Lower leg skin (tissue), 3 donors: ENCODE results near the gene TRPC4.

Experiments
- CTCF ChIP-seq, 3 donors: fragments of 450-650 bp; IDR thresholded peaks; one replicate each; pipeline ENCODE4 v1.5.1; 2016; ENCODE audit warnings: antibody characterized with exemption in 3 of 3, mild to moderate bottlenecking in 3 of 3, moderate library complexity in 2 of 3
- POLR2A ChIP-seq, 2 donors: fragments of 450-650 bp; IDR thresholded peaks; one replicate each; pipeline ENCODE4 v1.6.1; 2016 to 2017; ENCODE audit warnings: antibody characterized with exemption in 2 of 2, mild to moderate bottlenecking in 1 of 2, moderate library complexity in 1 of 2

- TF ChIP-seq POLR2A (IDR thresholded peaks at IDR 0.05), result no peak
- TF ChIP-seq CTCF (IDR thresholded peaks at IDR 0.05), result no peak
Observed at GRCh38 chr13:37615276-37615675, 254.3 kb downstream of the TRPC4 start.
